Measurements from ENCODE around the gene APCDD1L.

APCDD1L gene

GRCh38 chr20:58531063-58531462 lies 15.9 kb upstream of the APCDD1L start:
- TF ChIP-seq SIN3A (IDR thresholded peaks at IDR 0.05; ENCODE audit: borderline replicate concordance, insufficient read depth, low read length) (no peak), TAF1 (IDR thresholded peaks at IDR 0.05; ENCODE audit: borderline replicate concordance, insufficient read depth, low read length) (no peak), FOXP2 (optimal IDR thresholded peaks at IDR 0.05; ENCODE audit: borderline replicate concordance, extremely low read depth, extremely low read length, insufficient read depth) (no peak), REST (IDR thresholded peaks at IDR 0.05; ENCODE audit: insufficient read depth in 1 of 2, low read depth in 2 of 2, low read length in 2 of 2) (no peak), POLR2AphosphoS5 (IDR thresholded peaks at IDR 0.05; ENCODE audit: low read depth, low read length) (no peak)

- TF ChIP-seq POLR2AphosphoS5 (IDR thresholded peaks at IDR 0.05; ENCODE audit: low read depth, low read length) (no peak), TAF1 (IDR thresholded peaks at IDR 0.05; ENCODE audit: borderline replicate concordance, insufficient read depth, low read length) (no peak), FOXP2 (optimal IDR thresholded peaks at IDR 0.05; ENCODE audit: borderline replicate concordance, extremely low read depth, extremely low read length, insufficient read depth) (no peak), REST (IDR thresholded peaks at IDR 0.05; ENCODE audit: insufficient read depth in 1 of 2, low read depth in 2 of 2, low read length in 2 of 2) (no peak), SIN3A (IDR thresholded peaks at IDR 0.05; ENCODE audit: borderline replicate concordance, insufficient read depth, low read length) (no peak)
Measured at GRCh38 chr20:58528412-58528811, 13.2 kb upstream of the APCDD1L start.

- TF ChIP-seq TAF1 (IDR thresholded peaks at IDR 0.05; ENCODE audit: borderline replicate concordance, insufficient read depth, low read length) (no peak), SIN3A (IDR thresholded peaks at IDR 0.05; ENCODE audit: borderline replicate concordance, insufficient read depth, low read length) (no peak), FOXP2 (optimal IDR thresholded peaks at IDR 0.05; ENCODE audit: borderline replicate concordance, extremely low read depth, extremely low read length, insufficient read depth) (no peak), POLR2AphosphoS5 (IDR thresholded peaks at IDR 0.05; ENCODE audit: low read depth, low read length) (no peak), REST (IDR thresholded peaks at IDR 0.05; ENCODE audit: insufficient read depth in 1 of 2, low read depth in 2 of 2, low read length in 2 of 2) (no peak)
Measured at GRCh38 chr20:58526411-58526810, 11.2 kb upstream of the APCDD1L start.

DNA sequence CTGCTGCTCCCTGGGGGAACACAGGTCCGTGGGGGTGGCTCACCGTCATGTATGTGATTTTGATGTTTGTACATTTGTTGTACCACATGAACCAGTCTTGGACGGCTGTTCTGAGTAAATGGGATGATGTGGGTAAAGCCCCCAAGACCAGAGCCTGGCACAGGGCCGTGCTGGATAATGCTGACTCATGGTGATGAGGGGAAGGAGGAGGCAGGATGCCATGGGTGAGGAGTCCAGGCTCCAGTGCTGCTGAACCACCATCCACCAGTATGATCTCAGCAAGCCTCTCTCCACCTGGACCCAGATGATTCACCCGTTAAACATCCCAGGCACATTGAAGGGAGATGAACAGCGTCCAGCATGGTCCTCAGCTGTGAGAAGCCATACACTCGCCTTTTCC lies 9.6 kb upstream of the APCDD1L start:
- TF ChIP-seq REST (IDR thresholded peaks at IDR 0.05; ENCODE audit: insufficient read depth in 1 of 2, low read depth in 2 of 2, low read length in 2 of 2) (no peak), FOXP2 (optimal IDR thresholded peaks at IDR 0.05; ENCODE audit: borderline replicate concordance, extremely low read depth, extremely low read length, insufficient read depth) (no peak), POLR2AphosphoS5 (IDR thresholded peaks at IDR 0.05; ENCODE audit: low read depth, low read length) (no peak), SIN3A (IDR thresholded peaks at IDR 0.05; ENCODE audit: borderline replicate concordance, insufficient read depth, low read length) (no peak), TAF1 (IDR thresholded peaks at IDR 0.05; ENCODE audit: borderline replicate concordance, insufficient read depth, low read length) (no peak)

DNA sequence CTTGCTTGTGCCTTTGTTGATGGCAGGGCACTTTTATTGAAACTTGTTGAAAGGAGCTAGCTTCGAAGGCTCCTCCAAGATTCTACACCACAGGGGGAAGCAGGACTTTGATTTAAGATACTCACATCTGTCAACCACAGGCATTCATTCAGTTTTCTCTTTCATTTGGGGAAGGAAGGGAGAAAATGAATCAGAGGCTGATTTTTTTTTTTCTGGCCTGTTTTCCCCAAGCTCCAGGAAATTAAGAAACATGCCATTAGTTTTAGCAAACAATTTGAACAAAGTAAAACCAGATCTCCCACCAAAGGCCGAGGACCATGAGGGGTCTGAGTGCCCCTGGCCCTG lies 8.7 kb upstream of the APCDD1L start:
- no peak for TF ChIP-seq SIN3A (IDR thresholded peaks at IDR 0.05; ENCODE audit: borderline replicate concordance, insufficient read depth, low read length)
- TF ChIP-seq POLR2AphosphoS5 (IDR thresholded peaks at IDR 0.05; ENCODE audit: low read depth, low read length), result no peak
- no peak for TF ChIP-seq REST (IDR thresholded peaks at IDR 0.05; ENCODE audit: insufficient read depth in 1 of 2, low read depth in 2 of 2, low read length in 2 of 2)
- TF ChIP-seq FOXP2 (optimal IDR thresholded peaks at IDR 0.05; ENCODE audit: borderline replicate concordance, extremely low read depth, extremely low read length, insufficient read depth), result no peak
- no peak for TF ChIP-seq TAF1 (IDR thresholded peaks at IDR 0.05; ENCODE audit: borderline replicate concordance, insufficient read depth, low read length)

Data from PFSK-1 (cell line).